Epithelial cell of prostate (primary cell): ENCODE data around the gene SSPN.

ENCODE experiments used
- DNase-seq: peaks from one replicate; pipeline ENCODE4 v3.0.0-alpha.2; 2011; ENCODE audit warnings: low read depth, low spot score
- H3K27ac ChIP-seq: fragments of 450-650 bp; 2 replicates; pipeline ENCODE4 v1.5.1; 2017; ENCODE audit warnings: mild to moderate bottlenecking

SSPN gene

GRCh38 chr12:26252946-26253345 is 57.6 kb downstream of the SSPN start:
- H3K27ac ChIP-seq: no peak overlapping the region
- no peak for DNase-seq

- no peak overlapping the region for H3K27ac ChIP-seq
- DNase-seq: no peak
Observed at GRCh38 chr12:26255893-26256645, 60.7 kb downstream of the SSPN start.

DNA sequence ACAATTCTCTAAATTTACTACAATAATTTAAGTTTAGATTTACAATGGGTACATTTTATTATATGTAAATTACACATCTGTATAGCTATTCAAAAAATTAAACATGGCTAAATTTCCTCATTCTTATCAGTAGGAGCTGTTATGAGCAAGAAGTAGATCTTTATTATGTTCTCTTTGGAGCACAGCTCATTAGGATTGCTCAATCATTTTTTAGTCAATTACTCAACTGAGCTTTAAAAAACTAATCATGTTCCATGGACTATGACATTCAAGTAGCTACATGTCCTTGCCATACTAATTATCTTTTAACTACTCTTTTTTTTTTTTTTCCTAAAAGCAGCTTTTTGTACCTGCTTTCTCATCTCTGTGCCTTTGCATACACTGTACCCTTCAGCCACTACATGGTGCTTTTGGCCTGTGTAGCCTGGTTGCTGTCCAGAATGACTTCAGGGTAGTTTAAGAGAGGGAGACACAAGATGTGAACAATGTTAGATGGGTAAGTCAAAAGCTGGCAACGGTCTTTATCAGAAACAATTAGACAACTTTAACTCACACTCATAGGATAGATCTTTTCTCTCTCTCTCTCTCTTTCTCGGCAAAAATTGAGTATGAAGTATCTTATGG is 69.0 kb downstream of the SSPN start:
- H3K27ac ChIP-seq: peak overlapping the region; percentile 52
- peak; percentile 60 for DNase-seq

GRCh38 chr12:26265606-26266005 is 70.2 kb downstream of the SSPN start:
- no peak for DNase-seq
- peak overlapping the region; percentile 52 for H3K27ac ChIP-seq

DNA sequence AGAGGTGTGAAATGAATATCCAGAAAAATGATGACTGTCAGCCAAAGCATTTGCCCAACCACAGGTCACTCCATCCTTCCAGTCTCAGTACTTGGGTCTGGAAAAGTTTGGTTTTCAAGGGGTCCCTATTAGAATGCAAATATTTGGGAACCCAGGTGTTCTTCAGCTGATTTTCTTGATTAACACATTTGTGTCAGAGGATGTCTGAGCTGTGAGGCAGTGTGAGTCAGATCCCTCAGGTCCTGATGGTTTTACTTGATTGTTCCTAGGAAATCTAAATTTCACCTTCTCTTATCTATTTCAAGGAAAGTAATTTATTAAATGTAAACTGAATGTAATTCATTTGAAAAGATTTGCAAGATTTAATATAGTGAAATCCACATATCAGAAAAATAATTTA is 71.5 kb downstream of the SSPN start:
- no peak overlapping the region for H3K27ac ChIP-seq
- DNase-seq: no peak

GRCh38 chr12:26268841-26269561 is 73.6 kb downstream of the SSPN start:
- no peak overlapping the region for H3K27ac ChIP-seq
- DNase-seq: no peak

DNA sequence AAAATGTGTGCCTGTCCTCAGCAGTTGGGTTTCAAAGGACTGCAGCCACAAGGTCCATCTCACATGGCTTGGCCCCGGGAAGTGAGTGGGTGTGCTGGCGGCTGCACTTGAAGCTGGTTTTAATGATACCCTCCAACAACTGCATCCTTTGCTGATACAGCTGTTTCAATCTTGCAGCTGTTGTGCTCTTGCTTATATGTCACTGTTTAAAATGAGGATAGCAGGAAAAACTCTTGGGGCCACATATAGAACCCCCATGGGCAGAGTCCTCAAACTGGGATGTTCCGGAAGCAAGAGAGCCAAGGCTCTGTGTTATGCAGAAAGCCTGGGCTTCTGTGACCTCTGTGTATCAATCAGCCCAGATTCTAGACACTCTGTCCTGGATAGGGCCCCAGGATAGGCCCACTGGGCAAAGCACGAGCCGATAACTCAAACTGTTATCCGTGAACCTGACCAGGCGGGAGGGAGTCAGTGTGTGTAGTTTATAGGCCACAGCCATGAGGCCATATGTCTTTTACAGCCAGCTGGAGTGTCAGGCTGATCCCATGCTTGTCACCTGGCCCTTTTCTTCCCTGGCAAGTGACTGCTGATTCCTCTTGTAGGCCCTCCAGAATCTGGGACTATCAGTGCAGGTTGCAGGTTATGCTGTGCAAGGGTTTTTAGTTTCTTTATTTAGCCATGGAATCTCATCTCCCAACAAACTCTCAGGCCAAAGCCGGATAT is 74.3 kb downstream of the SSPN start:
- no peak overlapping the region for H3K27ac ChIP-seq
- DNase-seq: no peak

DNA sequence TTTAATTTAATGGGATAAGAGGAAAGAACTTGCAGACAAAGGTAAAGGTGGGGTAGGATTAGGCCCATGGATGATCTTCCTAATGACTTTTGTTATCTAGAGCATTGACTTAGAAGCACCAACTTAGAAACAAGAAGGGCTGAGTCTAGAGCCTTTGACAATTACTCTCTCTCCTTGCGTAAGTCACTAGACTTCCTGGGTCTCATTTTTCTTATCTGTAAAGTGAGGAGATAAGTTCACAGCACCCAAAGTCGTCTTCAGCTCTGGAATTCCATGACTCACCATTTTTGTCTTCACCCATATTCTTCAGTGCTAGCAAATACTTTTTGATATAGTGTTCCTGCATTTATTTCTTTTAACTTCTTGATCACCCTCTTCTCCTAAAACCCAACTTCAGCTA is 75.7 kb downstream of the SSPN start:
- no peak for DNase-seq
- H3K27ac ChIP-seq: peak overlapping the region; percentile 71

GRCh38 chr12:26271889-26272492 is 76.6 kb downstream of the SSPN start:
- H3K27ac ChIP-seq: peak overlapping the region; percentile 71
- DNase-seq: peak; percentile 89

GRCh38 chr12:26272851-26273250 is 77.5 kb downstream of the SSPN start:
- no peak for DNase-seq
- no peak overlapping the region for H3K27ac ChIP-seq

DNA sequence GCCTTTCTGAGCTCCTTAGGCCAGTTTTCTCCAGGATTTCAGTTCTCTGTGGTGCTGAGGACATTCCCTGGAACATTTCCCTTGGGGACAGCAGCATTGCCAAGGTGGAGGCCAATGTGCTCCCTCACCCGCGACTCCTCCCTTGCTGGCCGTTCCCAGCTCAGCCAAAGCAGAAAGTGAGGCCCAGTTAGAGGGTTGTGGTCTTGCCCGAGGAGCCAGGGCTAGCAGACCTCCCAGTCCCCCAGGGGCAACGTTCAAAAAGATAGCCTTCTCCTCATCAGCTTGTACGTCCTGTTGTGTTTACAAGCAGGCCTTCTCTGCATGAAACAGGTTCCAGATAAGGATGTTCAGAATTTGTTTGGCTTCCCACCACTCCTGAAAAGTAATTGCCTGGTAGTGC is 78.4 kb downstream of the SSPN start:
- H3K27ac ChIP-seq: peak overlapping the region; percentile 94
- DNase-seq: no peak

- H3K27ac ChIP-seq: peak overlapping the region; percentile 94
- peak; percentile 98 for DNase-seq
Observed at GRCh38 chr12:26274441-26275312, 79.3 kb downstream of the SSPN start.

DNA sequence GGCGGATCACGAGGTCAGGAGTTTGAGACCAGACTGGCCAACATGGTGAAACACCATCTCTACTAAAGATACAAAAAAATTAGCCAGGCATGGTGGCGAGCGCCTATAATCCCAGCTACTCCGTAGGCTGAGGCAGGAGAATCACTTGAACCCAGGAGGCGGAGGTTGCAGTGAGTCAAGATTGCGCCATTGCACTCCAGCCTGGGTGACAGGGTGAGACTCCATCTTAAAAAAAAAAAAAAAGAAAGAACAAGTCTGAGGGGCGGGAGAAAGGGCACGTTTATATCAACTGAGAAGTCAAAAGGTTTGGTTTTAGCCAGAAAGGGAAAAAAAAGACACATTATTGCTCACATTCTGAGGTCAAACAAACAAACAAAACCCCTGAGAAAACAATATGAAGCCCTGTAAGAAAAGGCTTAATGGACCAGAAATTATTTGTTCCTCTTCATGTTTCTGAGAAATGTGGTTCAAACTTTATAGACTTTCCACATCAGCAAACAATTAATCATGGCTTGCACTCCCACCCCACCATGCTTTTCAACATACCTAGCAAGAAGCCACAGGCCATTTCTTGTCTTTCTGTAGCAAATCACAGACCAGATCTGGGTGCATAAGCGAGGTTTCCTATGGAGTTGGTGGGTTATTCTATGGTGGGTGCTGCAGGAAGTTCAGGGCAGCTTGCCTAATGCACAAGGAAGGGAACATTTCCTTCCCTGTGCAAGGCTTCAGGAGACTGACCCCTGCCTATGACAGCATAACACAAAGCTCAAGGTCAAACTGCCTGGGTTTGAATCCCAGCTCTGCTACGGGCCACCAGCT is 80.1 kb downstream of the SSPN start:
- DNase-seq: peak; percentile 34
- peak overlapping the region; percentile 94 for H3K27ac ChIP-seq

DNA sequence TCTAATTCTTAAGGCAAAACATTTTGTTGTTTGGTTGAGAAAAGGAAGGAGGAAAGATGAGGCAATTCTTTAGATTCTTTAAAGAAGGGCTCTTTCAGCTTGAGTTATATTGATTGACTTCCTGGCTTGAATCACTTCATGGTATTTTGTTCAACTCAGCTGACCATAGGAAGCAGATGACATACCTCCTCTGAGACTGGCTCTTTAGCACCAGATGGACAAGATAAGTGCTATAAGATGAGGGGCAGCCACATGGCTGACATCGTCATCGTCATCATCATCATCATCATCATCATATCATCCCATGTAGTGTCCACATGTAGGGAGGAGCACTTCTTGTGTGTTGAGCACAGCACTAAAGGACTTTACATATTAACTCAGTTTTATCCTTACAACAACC is 81.3 kb downstream of the SSPN start:
- DNase-seq: no peak
- peak overlapping the region; percentile 94 for H3K27ac ChIP-seq

- no peak overlapping the region for H3K27ac ChIP-seq
- DNase-seq: no peak
Observed at GRCh38 chr12:26277506-26278246, 82.3 kb downstream of the SSPN start.

GRCh38 chr12:26278266-26278665 is 82.9 kb downstream of the SSPN start:
- no peak for DNase-seq
- no peak overlapping the region for H3K27ac ChIP-seq

GRCh38 chr12:26278666-26279065 is 83.3 kb downstream of the SSPN start:
- DNase-seq: no peak
- no peak overlapping the region for H3K27ac ChIP-seq

DNA sequence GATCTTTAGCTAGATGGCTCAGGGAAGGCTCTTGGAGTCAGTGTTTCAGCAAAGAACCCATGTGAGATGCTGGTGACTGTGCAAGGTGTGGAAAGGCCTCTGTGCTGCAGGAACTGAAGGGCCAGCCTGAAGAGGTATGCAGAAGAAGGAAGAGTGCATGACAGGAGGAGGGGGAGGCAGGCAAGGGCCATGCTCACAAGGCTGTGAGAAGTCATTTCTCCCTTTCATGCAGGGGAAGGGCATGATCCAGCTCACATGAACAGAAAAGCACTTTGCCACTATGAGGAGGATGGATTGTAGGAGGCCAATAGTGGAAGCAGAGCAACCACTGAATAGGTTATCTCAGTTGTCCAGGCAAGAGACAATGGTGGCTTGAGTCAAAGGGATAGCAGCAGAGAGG is 83.7 kb downstream of the SSPN start:
- DNase-seq: no peak
- no peak overlapping the region for H3K27ac ChIP-seq
